Stimulated activated naive B cell treated with anti-CD40 and anti-IgM and Interleukin-4, amounts not matched to agents 10 μg/mL and 1 μg/mL and 100 μg/mL, for 72 hours (primary cell): Measurements from ENCODE around the gene TIMM13.
A peak's percentile ranks its signal among the peaks of the same experiment; 100 is the strongest.
"Not testable (repeated sequence)": the region's sequence is repeated elsewhere in the genome, so short reads cannot be mapped to it uniquely, and the experiment has no call there.

Experiments used
- ATAC-seq, 2 donors: fragments of 150-1000 bp; cut with Tn5 transposase; replicated peaks; 2 replicates each; pipeline ENCODE4 v1.10.0; 2021; ENCODE audit warnings: moderate library complexity in 1 of 2
- DNase-seq: peaks from one replicate; pipeline ENCODE4 v3.0.0; 2021
- H3K27ac Mint-ChIP-seq: one replicate; pipeline ENCODE4 v1.8.0; 2022; ENCODE audit warnings: mild to moderate bottlenecking, mixed read lengths
- H3K27me3 Mint-ChIP-seq, 2 donors: one replicate each; pipeline ENCODE4 v1.8.0; 2022; ENCODE audit warnings: mixed read lengths in 2 of 2
- H3K36me3 Mint-ChIP-seq, 2 donors: one replicate each; pipeline ENCODE4 v1.8.0; 2022; ENCODE audit warnings: mixed read lengths in 2 of 2, mild to moderate bottlenecking in 1 of 2
- H3K4me1 Mint-ChIP-seq, 2 donors: one replicate each; pipeline ENCODE4 v1.8.0; 2022; ENCODE audit warnings: mixed read lengths in 2 of 2, mild to moderate bottlenecking in 1 of 2
- H3K4me3 Mint-ChIP-seq, 2 donors: one replicate each; pipeline ENCODE4 v1.8.0; 2022; ENCODE audit warnings: mild to moderate bottlenecking in 2 of 2, mixed read lengths in 2 of 2, moderate library complexity in 1 of 2
- H3K9me3 Mint-ChIP-seq, 2 donors: one replicate each; pipeline ENCODE4 v1.8.0; 2022; ENCODE audit warnings: mixed read lengths in 2 of 2, mild to moderate bottlenecking in 1 of 2

The TIMM13 gene

DNA sequence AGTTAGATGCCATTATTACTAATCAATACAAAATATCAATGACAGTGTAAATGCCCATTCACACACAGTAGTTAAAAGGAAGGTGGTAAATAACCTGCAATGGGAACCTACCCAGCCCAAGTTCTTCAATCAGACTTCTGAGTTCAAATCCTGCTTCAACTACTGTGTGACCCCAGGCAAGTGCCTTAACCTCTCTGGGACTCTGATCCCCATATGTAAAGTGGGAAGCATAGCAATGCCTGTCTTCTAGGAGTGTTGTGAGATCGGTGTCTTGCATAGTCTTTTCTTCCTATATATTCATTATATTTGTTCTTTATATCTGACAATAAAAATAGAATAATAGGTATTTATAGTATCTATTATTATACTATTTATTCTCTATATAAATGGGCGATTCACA is 6.9 kb downstream of the TIMM13 start:
- H3K9me3 Mint-ChIP-seq = peaks cover 0 to 1% of the 10 kb centered on the region in 2 donors
- no peak overlapping the region for H3K27ac Mint-ChIP-seq
- H3K4me3 Mint-ChIP-seq = no peak overlapping the region
- no peaks in the 10 kb centered on the region for H3K27me3 Mint-ChIP-seq
- no peak for ATAC-seq
- peaks cover 8 to 19% of the 10 kb centered on the region in 2 donors for H3K4me1 Mint-ChIP-seq
- peaks cover 17 to 30% of the 10 kb centered on the region in 2 donors for H3K36me3 Mint-ChIP-seq
- DNase-seq = no peak

DNA sequence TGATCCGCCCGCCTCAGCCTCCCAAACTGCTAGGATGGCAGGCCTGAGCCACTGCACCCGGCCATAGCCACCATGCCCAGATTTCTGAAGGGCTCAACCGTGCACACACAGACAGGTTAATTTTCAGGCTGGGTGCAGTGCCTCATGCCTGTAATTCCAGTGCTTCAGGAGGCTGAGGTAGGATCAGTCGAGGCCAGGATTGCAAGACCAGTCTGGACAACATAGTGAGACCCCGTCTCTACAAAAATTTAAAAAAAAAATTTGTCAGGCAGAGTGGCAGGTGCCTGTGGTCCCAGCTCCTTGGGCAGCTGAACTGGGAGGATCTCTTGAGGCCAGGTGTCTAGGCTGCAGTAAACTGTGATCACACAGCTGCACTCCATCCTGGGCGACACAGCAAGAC is 7.6 kb downstream of the TIMM13 start:
- DNase-seq = no peak
- peaks cover 8 to 19% of the 10 kb centered on the region in 2 donors for H3K4me1 Mint-ChIP-seq
- ATAC-seq = no peak
- H3K4me3 Mint-ChIP-seq = no peak overlapping the region
- H3K9me3 Mint-ChIP-seq = peaks cover 0 to 1% of the 10 kb centered on the region in 2 donors
- no peak overlapping the region for H3K27ac Mint-ChIP-seq
- peaks cover 22 to 31% of the 10 kb centered on the region in 2 donors for H3K36me3 Mint-ChIP-seq
- no peaks in the 10 kb centered on the region for H3K27me3 Mint-ChIP-seq

DNA sequence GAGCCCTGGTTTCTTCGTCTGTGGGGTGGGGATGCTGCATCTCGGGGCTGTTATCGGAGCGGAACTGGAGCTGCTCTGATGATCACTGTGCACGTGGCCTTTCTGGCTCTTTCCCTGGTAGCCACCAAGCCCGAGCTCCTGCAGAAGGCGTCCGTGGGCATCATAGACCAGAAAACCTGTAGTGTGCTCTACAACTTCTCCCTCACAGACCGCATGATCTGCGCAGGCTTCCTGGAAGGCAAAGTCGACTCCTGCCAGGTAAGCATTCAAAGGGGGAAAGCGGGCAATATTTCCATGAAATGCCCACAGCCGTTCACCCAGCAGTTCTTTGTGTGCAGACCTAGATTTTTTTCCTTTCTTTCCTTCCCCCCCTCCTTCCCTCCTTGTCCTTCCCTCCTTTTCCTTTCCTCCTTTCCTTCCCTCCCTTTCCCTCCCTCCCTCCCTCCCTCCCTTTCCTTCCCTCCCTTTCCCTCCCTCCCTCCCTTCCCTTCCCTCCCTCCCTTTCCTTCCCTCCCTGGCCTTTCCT is 9.4 kb downstream of the TIMM13 start:
- H3K27ac Mint-ChIP-seq = no peak overlapping the region
- H3K36me3 Mint-ChIP-seq = peaks cover 26% of the 10 kb centered on the region in 2 donors
- ATAC-seq (peak in 1 of 2 donors; percentile 17), DNase-seq (no peak)
- peaks cover 0 to 1% of the 10 kb centered on the region in 2 donors for H3K9me3 Mint-ChIP-seq
- no peak overlapping the region for H3K4me3 Mint-ChIP-seq
- H3K27me3 Mint-ChIP-seq = no peaks in the 10 kb centered on the region
- peaks cover 10 to 14% of the 10 kb centered on the region in 2 donors for H3K4me1 Mint-ChIP-seq

DNA sequence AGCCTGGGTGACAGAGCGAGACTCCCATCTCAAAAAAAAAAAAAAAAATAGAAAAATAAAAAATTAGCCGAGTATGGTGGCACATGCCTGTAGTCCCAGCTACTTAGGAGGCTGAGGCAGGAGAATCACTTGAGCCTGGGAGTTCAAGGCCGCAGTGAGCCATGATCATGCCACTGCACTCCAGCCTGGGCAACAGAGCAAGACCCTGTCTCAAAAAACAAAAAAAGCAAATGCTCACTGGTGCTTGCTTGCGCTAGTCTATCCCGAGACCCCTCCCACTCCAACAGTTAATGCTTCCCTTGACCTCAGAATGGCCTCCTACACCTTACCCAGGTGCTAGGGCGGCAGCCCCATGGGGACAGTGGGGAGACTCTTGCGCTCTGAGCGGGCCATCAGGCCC is 9.9 kb downstream of the TIMM13 start:
- not testable (repeated sequence) for H3K9me3 Mint-ChIP-seq, H3K27me3 Mint-ChIP-seq, DNase-seq, H3K4me3 Mint-ChIP-seq, H3K27ac Mint-ChIP-seq
- H3K4me1 Mint-ChIP-seq = peaks cover 10 to 14% of the 10 kb centered on the region in 2 donors
- H3K36me3 Mint-ChIP-seq = peaks cover 26% of the 10 kb centered on the region in 2 donors
- peak; percentile 22 to 46 for ATAC-seq

DNA sequence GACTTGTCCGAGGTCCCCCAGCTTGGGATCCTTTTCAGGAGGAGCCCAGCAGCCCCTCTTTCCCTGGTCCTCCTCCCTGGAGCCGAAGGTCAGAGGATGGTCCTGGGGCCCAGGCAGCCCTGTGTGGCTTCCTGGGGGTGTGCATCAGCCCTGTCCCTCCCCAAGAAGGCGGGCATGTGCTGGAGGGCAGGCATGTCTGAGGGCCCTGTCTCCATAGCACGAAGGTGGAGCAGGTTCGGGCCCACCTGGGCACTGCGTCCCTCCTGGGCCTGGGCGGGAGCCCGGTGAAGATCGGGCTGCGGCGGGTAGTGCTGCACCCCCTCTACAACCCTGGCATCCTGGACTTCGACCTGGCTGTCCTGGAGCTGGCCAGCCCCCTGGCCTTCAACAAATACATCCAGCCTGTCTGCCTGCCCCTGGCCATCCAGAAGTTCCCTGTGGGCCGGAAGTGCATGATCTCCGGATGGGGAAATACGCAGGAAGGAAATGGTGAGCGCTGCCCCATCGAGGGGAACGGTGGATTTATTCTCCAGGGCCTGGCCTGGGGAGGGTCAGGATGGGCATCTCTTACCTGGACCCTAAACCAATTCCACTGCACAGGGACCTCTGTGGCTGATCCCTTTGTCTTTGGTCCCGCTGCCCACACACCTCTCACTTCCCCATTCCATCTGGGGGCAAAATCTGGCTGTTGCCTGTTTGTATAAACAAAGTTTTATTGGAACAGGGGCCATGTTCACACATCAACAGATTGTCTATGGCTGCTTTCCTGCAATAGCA is 10.9 kb downstream of the TIMM13 start:
- Mint-ChIP-seq H3K4me1 (peaks cover 10 to 14% of the 10 kb centered on the region in 2 donors), H3K4me3 (no peak overlapping the region), H3K27me3 (no peaks in the 10 kb centered on the region), H3K9me3 (peaks cover 0 to 4% of the 10 kb centered on the region in 2 donors), H3K27ac (no peak overlapping the region), H3K36me3 (peaks cover 22 to 24% of the 10 kb centered on the region in 2 donors)
- ATAC-seq = peak; percentile 85 to 86
- DNase-seq = no peak

DNA sequence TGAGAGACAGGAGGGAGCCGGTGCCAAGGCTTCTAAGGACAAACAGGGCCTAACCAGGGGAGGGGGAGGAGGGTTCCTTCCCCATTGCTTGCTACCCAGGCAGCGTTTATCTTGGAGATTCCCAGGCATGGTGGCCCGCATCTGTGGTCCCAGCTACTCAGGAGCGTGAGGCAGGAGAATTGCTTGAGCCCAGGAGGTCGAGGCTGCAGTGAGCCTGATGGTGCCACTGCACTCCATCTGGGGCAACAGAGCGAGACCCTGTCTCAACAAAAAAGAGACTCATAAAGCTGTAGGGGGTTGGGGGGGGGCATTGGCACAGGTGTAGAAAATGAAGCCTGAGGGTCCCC is 11.4 kb downstream of the TIMM13 start:
- H3K27me3 Mint-ChIP-seq = no peaks in the 10 kb centered on the region
- peaks cover 10 to 14% of the 10 kb centered on the region in 2 donors for H3K4me1 Mint-ChIP-seq
- ATAC-seq = no peak
- no peak for DNase-seq
- H3K9me3 Mint-ChIP-seq = peaks cover 0 to 4% of the 10 kb centered on the region in 2 donors
- H3K27ac Mint-ChIP-seq = no peak overlapping the region
- peaks cover 22 to 24% of the 10 kb centered on the region in 2 donors for H3K36me3 Mint-ChIP-seq
- no peak overlapping the region for H3K4me3 Mint-ChIP-seq

DNA sequence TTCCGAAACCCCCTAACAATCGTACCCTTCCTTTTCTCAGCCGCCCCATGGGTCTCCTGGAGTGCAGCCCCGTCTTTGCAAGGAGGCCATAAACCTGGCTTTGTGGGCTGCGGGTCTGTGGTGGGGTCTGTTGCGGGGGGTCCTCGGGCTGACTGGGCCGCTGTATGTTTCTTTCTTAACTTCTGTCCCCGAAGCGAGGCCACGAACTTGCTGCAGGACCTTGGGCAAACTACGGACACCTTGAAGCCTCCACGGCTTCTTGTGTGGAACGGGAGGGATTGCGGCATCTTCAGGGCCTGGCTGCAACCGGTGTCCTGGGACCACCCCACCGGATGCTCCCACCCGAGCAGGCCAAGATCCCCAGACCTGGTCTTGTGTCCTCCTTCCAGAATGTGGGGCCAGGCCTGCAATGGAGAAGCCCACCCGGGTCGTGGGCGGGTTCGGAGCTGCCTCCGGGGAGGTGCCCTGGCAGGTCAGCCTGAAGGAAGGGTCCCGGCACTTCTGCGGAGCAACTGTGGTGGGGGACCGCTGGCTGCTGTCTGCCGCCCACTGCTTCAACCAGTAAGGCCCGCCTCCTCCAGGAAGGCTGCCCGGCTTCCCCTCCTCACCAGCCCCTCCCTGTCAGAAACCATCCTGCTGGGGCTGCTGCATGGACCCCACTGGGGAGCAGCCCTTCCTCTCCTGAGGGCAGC is 12.0 kb downstream of the TIMM13 start:
- no peak for DNase-seq
- H3K27ac Mint-ChIP-seq = no peak overlapping the region
- ATAC-seq = no peak
- H3K4me1 Mint-ChIP-seq = peaks cover 10 to 14% of the 10 kb centered on the region in 2 donors
- H3K36me3 Mint-ChIP-seq = peaks cover 22 to 26% of the 10 kb centered on the region in 2 donors
- H3K4me3 Mint-ChIP-seq = no peak overlapping the region
- peaks cover 0 to 4% of the 10 kb centered on the region in 2 donors for H3K9me3 Mint-ChIP-seq
- H3K27me3 Mint-ChIP-seq = peaks cover 5% of the 10 kb centered on the region in 2 donors

DNA sequence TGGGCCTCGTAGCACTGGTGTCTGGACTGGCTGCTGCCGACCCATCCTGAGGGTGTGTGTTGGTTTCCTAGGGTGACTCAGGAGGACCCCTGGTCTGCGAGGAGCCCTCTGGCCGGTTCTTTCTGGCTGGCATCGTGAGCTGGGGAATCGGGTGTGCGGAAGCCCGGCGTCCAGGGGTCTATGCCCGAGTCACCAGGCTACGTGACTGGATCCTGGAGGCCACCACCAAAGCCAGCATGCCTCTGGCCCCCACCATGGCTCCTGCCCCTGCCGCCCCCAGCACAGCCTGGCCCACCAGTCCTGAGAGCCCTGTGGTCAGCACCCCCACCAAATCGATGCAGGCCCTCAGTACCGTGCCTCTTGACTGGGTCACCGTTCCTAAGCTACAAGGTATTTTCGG is 13.8 kb downstream of the TIMM13 start:
- peaks cover 0 to 6% of the 10 kb centered on the region in 2 donors for H3K9me3 Mint-ChIP-seq
- no peak for ATAC-seq
- peaks cover 10 to 14% of the 10 kb centered on the region in 2 donors for H3K4me1 Mint-ChIP-seq
- H3K27me3 Mint-ChIP-seq = peaks cover 12 to 15% of the 10 kb centered on the region in 2 donors
- peaks cover 29 to 31% of the 10 kb centered on the region in 2 donors for H3K36me3 Mint-ChIP-seq
- no peak for DNase-seq
- H3K4me3 Mint-ChIP-seq = no peak overlapping the region
- no peak overlapping the region for H3K27ac Mint-ChIP-seq

DNA sequence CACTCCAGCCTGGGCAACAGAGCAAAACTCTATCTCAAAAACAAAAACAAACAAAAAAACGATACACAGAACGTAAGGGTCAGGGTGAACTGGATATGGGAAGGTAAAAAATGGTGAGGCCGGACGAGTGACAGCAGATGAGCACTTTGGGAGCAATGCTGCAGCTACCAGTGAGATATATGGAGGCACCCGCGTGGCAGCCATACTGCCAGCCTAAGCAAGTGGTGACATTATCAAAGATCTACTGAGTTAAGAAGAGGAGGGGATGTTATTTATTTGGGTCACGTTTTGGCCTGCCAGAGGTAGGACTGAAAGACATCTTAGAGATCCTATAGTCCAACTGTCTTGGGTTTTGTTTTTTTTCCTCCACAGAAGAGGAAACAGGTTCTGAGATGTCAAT is 14.2 kb downstream of the TIMM13 start:
- Mint-ChIP-seq H3K36me3 (peaks cover 29 to 31% of the 10 kb centered on the region in 2 donors), H3K27ac (no peak overlapping the region), H3K4me3 (no peak overlapping the region), H3K4me1 (peaks cover 10 to 14% of the 10 kb centered on the region in 2 donors), H3K27me3 (peaks cover 12 to 15% of the 10 kb centered on the region in 2 donors), H3K9me3 (peaks cover 0 to 6% of the 10 kb centered on the region in 2 donors)
- DNase-seq (no peak), ATAC-seq (no peak)

DNA sequence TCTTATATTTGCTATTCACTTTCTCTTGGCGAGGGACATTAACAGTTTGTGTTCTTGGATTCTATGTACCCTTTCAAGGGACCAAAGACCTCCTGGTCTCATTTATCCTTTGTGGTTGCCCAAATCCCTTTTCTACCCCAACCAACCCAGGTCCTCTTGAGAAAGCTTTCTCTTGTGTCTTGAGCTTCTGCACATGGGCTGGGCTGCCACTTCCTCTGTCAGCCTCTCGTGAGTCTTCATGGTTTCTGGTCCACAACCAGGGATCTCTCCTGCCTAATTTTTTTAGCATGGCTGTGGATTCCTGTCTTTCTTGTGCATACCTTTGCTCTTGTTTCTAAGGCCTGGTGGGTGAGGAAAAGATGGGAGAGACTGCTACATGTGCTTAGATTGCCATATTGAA is 14.9 kb downstream of the TIMM13 start:
- ATAC-seq (no peak), DNase-seq (no peak)
- H3K4me3 Mint-ChIP-seq = no peak overlapping the region
- peaks cover 6 to 9% of the 10 kb centered on the region in 2 donors for H3K4me1 Mint-ChIP-seq
- peaks cover 24 to 25% of the 10 kb centered on the region in 2 donors for H3K36me3 Mint-ChIP-seq
- H3K9me3 Mint-ChIP-seq = peaks cover 0 to 4% of the 10 kb centered on the region in 2 donors
- no peak overlapping the region for H3K27ac Mint-ChIP-seq
- H3K27me3 Mint-ChIP-seq = peaks cover 12 to 15% of the 10 kb centered on the region in 2 donors

DNA sequence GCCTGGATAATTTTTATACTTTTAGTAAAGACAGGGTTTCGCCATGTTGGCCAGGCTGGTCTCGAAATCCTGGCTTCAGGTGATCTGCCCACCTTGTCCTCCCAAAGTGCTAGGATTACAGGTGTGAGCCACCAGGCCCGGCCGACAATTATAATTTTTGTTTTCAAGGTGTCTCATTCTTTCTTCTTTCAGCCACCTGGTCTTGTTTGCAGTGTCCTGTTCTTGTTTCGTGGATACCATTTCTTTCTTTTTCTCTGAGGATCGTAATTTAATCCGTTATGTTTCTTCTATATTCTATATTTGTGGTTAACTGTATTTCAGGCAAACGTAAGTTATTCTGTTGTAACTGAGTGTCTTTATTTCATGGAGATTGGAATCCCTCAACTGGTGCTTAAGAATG is 15.7 kb downstream of the TIMM13 start:
- Mint-ChIP-seq H3K4me1 (peaks cover 5 to 6% of the 10 kb centered on the region in 2 donors), H3K9me3 (peaks cover 0 to 4% of the 10 kb centered on the region in 2 donors), H3K27ac (no peak overlapping the region), H3K36me3 (peaks cover 18 to 21% of the 10 kb centered on the region in 2 donors), H3K27me3 (peaks cover 12 to 15% of the 10 kb centered on the region in 2 donors), H3K4me3 (no peak overlapping the region)
- DNase-seq (no peak), ATAC-seq (no peak)

DNA sequence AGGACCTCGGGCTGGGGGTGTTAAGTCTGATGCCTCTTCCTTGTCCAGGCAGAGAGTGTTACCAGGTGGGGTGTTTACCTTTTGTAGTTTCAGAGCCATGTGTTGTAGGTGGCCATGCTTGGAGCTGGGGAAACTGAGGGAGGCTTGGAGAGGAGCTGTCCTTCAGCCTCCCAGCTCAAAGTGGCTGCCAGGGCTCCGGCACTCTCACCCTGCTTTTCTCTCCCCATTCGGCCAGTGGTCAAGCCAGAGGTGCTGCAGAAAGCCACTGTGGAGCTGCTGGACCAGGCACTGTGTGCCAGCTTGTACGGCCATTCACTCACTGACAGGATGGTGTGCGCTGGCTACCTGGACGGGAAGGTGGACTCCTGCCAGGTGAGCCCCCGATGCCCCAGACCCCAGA is 17.4 kb downstream of the TIMM13 start:
- H3K27me3 Mint-ChIP-seq = peaks cover 12 to 15% of the 10 kb centered on the region in 2 donors
- H3K4me3 Mint-ChIP-seq = no peak overlapping the region
- DNase-seq = no peak
- H3K27ac Mint-ChIP-seq = no peak overlapping the region
- H3K9me3 Mint-ChIP-seq = peaks cover 0 to 4% of the 10 kb centered on the region in 2 donors
- peaks cover 0 to 3% of the 10 kb centered on the region in 2 donors for H3K4me1 Mint-ChIP-seq
- H3K36me3 Mint-ChIP-seq = peaks cover 8 to 12% of the 10 kb centered on the region in 2 donors
- no peak for ATAC-seq

DNA sequence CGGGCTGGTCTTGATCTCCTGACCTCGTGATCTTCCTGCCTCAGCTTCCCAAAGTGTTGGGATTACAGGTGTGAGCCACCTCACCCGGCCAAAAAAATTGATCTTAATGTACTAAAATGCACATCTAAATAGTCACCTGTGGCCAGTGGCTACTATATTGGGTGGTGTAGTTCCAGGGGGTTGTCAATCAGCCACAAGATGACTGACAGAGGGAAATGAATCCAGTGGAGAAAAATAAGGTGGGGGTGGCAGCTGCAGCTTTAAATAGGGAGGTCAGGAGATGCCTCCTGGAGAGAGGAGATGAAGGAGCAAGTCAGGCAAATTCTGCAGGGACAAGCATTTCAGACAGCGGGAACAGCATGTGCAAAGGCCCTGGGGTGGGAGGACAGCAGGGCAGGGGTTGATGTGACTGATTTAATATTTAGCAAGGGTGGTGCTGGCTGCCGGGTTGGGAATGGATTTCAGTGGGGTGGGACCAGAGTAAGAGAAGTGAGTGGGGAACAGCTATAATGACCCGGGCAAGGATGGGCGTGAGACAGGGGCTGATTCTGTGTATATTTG is 18.0 kb downstream of the TIMM13 start:
- no peak for ATAC-seq
- Mint-ChIP-seq H3K27me3 (peaks cover 12 to 15% of the 10 kb centered on the region in 2 donors), H3K4me3 (no peak overlapping the region), H3K9me3 (peaks cover 0 to 4% of the 10 kb centered on the region in 2 donors), H3K4me1 (peaks cover 0 to 3% of the 10 kb centered on the region in 2 donors), H3K27ac (peak overlapping the region; percentile 20), H3K36me3 (peaks cover 8 to 11% of the 10 kb centered on the region in 2 donors)
- no peak for DNase-seq

DNA sequence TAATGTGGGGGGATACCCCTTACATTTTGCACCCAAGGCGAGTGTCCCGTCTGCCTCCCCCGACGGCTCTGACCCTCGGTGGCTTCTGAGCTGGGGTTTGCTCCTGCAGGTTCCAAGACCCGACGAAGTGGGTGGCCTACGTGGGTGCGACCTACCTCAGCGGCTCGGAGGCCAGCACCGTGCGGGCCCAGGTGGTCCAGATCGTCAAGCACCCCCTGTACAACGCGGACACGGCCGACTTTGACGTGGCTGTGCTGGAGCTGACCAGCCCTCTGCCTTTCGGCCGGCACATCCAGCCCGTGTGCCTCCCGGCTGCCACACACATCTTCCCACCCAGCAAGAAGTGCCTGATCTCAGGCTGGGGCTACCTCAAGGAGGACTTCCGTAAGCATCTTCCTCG is 19.1 kb downstream of the TIMM13 start:
- ATAC-seq (no peak), DNase-seq (no peak)
- peaks cover 8 to 10% of the 10 kb centered on the region in 2 donors for H3K36me3 Mint-ChIP-seq

More for the DNA sequence above, 19.1 kb downstream of the TIMM13 start:
- peaks cover 0 to 3% of the 10 kb centered on the region in 2 donors for H3K4me1 Mint-ChIP-seq
- H3K9me3 Mint-ChIP-seq = peaks cover 3 to 7% of the 10 kb centered on the region in 2 donors
- H3K4me3 Mint-ChIP-seq = no peak overlapping the region
- H3K27me3 Mint-ChIP-seq = peaks cover 12 to 15% of the 10 kb centered on the region in 2 donors
- no peak overlapping the region for H3K27ac Mint-ChIP-seq
